AG10803 (cell line): ENCODE data around the gene HLA-DRB1.
"Not testable (repeated sequence)": the region's sequence is repeated elsewhere in the genome, so short reads cannot be mapped to it uniquely, and the experiment has no call there.

Experiments
- DNase-seq: peaks from one replicate; pipeline ENCODE4 v3.0.0; 2010; ENCODE audit warnings: low read depth
- H3K4me3 ChIP-seq: 2 replicates; pipeline ENCODE4 v1.5.1; 2011; ENCODE audit warnings: mild to moderate bottlenecking, low read length, control low read depth
- TF ChIP-seq, protein P1 (sequence below): conservative IDR thresholded peaks from 2 replicates; pipeline ENCODE4 v1.5.1; 2011; ENCODE audit warnings: mild to moderate bottlenecking, low read length, control low read depth, inconsistent platforms

The HLA-DRB1 gene

DNA sequence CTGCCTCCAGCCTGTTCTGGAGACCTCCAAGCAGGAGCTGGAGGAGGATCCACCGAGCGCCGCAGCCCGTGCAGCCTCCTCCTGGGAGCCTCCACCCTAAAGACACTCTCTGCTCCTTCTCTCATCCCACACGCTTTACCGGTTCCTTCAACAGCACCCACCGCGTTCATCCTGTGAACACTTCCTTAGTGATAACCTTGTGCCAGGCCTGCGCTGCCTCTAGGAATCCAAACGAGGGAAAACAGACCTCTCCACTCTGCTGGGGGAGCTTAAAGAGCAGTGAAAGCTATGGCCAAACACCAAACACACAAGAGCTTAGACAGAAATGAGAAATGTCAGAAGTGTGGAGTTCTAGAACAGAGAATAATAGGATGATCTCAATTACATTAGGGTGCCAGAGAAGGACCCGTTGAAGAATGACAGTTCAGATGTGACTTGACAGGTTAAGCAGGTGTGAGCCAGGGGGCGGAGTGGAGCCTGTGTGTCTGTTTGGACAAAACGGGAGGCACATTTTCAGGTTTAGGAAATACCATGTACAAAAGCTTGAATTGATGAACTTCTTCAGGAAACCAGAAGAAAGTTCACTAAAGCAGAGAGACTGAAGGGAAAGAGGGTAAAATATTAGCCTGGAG is 31.1 kb downstream of the HLA-DRB1 start:
- H3K4me3 ChIP-seq: no peak overlapping the region
- DNase-seq: no peak
- TF ChIP-seq, protein P1, sequence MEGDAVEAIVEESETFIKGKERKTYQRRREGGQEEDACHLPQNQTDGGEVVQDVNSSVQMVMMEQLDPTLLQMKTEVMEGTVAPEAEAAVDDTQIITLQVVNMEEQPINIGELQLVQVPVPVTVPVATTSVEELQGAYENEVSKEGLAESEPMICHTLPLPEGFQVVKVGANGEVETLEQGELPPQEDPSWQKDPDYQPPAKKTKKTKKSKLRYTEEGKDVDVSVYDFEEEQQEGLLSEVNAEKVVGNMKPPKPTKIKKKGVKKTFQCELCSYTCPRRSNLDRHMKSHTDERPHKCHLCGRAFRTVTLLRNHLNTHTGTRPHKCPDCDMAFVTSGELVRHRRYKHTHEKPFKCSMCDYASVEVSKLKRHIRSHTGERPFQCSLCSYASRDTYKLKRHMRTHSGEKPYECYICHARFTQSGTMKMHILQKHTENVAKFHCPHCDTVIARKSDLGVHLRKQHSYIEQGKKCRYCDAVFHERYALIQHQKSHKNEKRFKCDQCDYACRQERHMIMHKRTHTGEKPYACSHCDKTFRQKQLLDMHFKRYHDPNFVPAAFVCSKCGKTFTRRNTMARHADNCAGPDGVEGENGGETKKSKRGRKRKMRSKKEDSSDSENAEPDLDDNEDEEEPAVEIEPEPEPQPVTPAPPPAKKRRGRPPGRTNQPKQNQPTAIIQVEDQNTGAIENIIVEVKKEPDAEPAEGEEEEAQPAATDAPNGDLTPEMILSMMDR: no peak

DNA sequence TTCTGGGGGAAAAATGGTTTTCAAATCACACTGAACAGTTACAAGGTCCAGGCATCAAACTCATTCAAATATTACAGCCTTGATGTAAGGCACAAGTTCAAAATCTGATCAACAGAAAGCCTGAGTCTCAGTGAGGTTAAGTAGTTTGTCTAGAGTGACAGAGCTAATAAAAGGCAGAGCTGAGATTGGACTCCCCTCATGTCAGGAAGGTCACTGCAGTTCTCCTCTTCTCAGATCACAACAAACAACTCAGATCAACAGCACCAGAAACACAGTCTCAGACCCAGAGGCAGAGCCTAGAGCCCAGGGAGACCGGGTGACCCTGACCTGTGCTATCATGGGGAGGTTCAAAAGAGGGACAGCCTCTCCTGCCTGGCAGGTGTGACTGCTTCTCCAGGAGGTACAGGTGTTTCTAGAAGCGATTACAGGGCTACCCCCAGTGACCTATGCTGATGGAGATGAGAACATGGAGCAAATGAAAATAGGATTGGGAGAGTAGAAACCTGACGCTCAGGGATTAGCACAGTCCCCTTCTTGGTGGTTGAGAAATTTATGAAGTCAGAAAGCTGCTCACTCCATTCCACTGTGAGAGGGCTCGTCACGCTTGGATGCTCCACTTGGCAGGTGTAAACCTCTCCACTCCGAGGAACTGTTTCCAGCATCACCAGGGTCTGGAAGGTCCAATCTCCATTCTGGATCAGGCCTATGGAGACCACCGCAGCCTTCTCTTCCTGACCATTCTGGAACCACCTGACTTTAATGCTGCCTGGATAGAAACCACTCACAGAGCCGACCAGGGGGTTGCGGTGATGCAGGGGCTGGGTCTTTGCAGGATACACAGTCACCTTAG is 35.3 kb downstream of the HLA-DRB1 start:
- TF ChIP-seq, protein P1: no peak
- no peak for DNase-seq

DNA sequence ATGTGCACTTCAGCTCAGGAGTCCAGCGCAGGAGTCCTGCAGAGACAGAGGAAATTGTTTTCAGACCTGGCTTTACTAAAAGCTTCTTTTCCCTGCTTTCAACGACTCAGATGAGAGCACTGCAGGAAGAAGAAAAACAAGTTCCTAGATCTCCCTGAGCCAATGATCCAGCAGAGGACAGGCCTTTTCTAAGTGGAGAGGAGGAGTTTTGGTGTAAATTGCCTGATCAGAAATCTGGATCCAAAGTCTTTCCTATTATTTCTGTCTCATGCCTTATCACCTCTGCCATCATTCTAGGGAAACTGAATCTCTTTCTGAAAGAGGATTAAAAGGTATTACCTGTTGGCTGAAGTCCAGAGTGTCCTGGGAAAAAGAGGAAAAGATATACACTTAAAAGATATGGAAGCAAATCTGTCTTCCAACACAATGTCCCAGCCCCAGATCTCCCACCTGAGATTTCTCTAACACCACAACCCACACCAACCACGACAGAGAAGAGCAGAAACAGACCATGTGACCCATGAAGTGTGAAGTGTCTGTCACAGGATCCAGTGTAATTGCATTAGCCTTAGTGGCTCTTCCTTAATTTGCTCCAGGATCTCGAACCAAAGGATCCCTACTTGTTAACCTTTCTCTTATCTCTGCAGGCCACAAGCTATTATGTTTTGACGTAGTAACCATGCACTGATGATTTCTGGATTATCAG is 36.5 kb downstream of the HLA-DRB1 start:
- no peak overlapping the region for H3K4me3 ChIP-seq
- no peak for DNase-seq
- TF ChIP-seq, protein P1: no peak

More for the DNA sequence above, 35.3 kb downstream of the HLA-DRB1 start:
- H3K4me3 ChIP-seq: no peak overlapping the region

DNA sequence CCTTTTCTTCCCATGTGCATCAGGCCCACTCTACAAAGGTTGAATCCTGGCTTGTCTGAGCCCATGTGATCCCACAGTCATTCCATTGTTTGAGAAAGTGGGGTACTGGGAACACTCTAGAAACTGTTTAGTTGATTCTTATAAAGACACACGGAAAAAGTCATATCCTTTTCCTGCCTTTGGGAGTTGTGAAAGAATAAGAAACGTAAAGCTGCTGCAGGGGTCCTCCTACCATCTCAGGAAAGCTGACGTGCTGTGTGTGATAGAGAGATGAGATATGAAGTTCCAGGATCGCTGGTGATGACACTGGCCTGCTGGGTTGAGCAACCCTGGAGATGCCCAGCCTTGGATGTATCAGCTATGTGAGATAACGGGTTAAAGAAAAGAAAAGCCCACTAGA is 38.2 kb downstream of the HLA-DRB1 start:
- TF ChIP-seq, protein P1: no peak
- no peak for DNase-seq
- H3K4me3 ChIP-seq: no peak overlapping the region

DNA sequence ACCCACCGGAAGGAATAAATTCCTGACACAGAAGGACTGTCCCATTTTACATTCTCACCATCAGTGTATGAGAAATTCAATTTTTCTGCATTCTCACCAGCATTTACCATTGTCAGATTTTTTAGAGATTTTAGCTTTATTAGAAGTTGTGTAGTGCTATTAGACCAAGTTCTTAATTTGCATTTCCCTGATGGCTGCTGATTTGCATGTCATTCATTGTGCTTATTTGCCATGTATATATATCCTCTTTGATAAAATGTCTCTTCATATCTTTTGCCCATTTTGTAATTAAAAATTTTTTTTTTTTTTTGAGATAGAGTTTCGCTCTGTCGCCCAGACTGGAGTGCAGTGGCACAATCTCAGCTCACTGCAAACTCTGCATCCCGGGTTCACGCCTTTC is 49.8 kb downstream of the HLA-DRB1 start:
- no peak for DNase-seq
- TF ChIP-seq, protein P1: no peak
- no peak overlapping the region for H3K4me3 ChIP-seq

DNA sequence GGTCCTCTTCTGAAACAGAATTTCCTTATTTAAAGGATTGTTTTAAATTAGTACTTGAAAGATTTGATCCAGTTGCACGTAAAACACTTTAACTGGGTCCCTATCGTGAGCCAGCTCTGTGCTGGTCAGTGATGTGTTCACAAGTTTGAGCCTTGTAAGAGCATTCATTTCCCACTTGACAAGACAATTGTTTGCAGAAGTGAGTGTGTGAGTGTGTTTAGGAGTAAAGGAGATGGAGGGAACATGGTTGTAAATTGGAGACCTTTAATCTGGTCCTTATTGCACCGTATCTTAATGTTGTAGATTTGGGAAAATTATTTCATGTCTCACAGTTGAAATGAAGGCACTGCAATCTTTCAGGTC is 59.2 kb downstream of the HLA-DRB1 start:
- not testable (repeated sequence) for DNase-seq, H3K4me3 ChIP-seq

DNA sequence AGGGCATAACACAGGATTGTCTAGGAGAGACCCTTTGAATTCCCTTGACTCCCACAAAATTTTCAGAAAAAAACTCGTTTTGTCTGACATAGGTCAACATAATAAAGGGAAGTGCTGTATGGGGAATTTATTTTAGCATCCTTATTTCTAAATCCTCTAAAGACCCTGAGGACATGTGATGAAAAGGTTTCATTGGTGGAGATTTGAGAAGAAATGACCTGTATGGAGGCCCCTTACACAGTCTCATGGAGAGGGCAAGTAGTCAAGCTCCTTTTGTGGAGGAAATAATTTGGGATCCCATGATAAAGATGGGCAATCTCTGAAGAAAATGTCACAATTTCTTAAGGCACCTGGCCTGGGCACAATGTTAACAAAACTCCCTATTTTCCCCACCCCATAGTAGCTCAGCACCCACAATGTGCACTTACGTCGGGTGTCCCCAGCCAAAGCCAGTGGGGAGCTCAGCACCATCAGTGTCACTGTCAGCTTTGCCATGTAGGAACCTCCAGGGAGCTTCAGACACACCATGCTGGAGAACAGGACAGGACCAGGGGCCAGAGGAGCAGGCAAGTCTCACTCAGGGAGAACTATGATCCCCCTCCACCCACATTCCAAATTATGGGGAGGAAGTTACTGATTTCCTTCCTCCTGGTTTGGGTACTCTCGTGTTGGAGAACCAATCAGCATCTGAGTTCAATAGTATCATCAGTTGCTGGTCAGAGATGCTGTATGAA is 59.8 kb downstream of the HLA-DRB1 start, which contains the start of gene HLA-DRB5:
HLA-DRB5 (minus strand) TSS at position 591 of the 734 bp plus-strand sequence; CDS start at position 528, 63 bp downstream.
- DNase-seq: no peak
- TF ChIP-seq, protein P1: no peak
- no peak within 1 kb of the TSS for H3K4me3 ChIP-seq
